Vagina (tissue), 2 donors: ENCODE data around the gene PSMA4. TPM values are rescaled to one million over a fixed set of nuclear protein-coding genes. Genes with fewer than 3 reads are reported as not detected.
"Not testable (repeated sequence)": the region's sequence is repeated elsewhere in the genome, so short reads cannot be mapped to it uniquely, and the experiment has no call there.

Source experiments
- DNase-seq, 2 donors: peaks; one replicate each; pipeline ENCODE4 v3.0.0-alpha.2; 2017; ENCODE audit errors: extremely low spot score in 2 of 2
- H3K27ac ChIP-seq: fragments of 200-600 bp; sonication (generic); one replicate; pipeline ENCODE4 v1.5.1; 2019
- H3K27me3 ChIP-seq: fragments of 200-600 bp; sonication (generic); one replicate; pipeline ENCODE4 v1.5.1; 2019
- H3K36me3 ChIP-seq, 2 donors: fragments of 200-600 bp; sonication (generic); one replicate each; pipeline ENCODE4 v1.5.1; 2017 to 2019
- H3K4me1 ChIP-seq: fragments of 200-600 bp; sonication (generic); one replicate; pipeline ENCODE4 v1.5.1; 2019
- H3K4me3 ChIP-seq, 2 donors: fragments of 200-600 bp; sonication (generic); 1 replicate in 1 of 2; 2 replicates in 1 of 2; pipeline ENCODE4 v1.5.1; 2016 to 2019
- H3K9me3 ChIP-seq: fragments of 200-600 bp; sonication (generic); one replicate; pipeline ENCODE4 v1.5.1; 2019
- CTCF ChIP-seq, 3 experiments: fragments of 450-650 bp in 2 of 3; fragments of 200-600 bp in 1 of 3; sonication (generic) in 1 of 3; IDR thresholded peaks; one replicate each; pipeline ENCODE4 v1.5.1; 2017 to 2019; ENCODE audit warnings: antibody characterized with exemption in 3 of 3, mild to moderate bottlenecking in 2 of 3, moderate library complexity in 2 of 3
- POLR2A ChIP-seq, 2 donors: fragments of 450-650 bp; IDR thresholded peaks; one replicate each; pipeline ENCODE4 v1.6.1; 2017; ENCODE audit warnings: antibody characterized with exemption in 2 of 2, mild to moderate bottlenecking in 2 of 2, moderate library complexity in 2 of 2
- POLR2AphosphoS5 ChIP-seq, 2 donors: sonication (generic); formaldehyde crosslinking; IDR thresholded peaks; one replicate each; pipeline ENCODE4 v1.9.0; 2017; ENCODE audit warnings: antibody characterized with exemption in 2 of 2, mild to moderate bottlenecking in 2 of 2, low read depth in 1 of 2; ENCODE audit not compliant: insufficient read depth in 1 of 2
- intact Hi-C: fragments of 100-400 bp; cut with DNase I; formaldehyde crosslinking; loops from one replicate; pipeline ENCODE4 v1.15.1; 2023
- total RNA-seq: library from RNA; depleted of rRNA; stranded (reverse); fragments of >200 nt; gene quantifications from one replicate; pipeline ENCODE4 v1.2.3, GENCODE V29; 2016

PSMA4 gene
- total RNA-seq, 1 donor from 2014 or later = 107 TPM

GRCh38 chr15:78506971-78507830 is 33.0 kb upstream of the PSMA4 start, which contains the start of gene HYKK:
TSS of gene HYKK (plus strand) at chr15:78507577. CDS start at chr15:78513089, 5,512 bp downstream.
- Histone ChIP-seq H3K27me3 (no peaks in the 10 kb centered on the region), H3K9me3 (no peaks in the 10 kb centered on the region), H3K4me1 (peaks cover 16% of the 10 kb centered on the region), H3K4me3 (peak within 1 kb of the TSS; percentile 93 to 95), H3K36me3 (no peaks in the 10 kb centered on the region), H3K27ac (peak within 1 kb of the TSS; percentile 72)
- TF ChIP-seq CTCF (IDR thresholded peaks at IDR 0.05) (no peak), POLR2A (IDR thresholded peaks at IDR 0.05) (no peak), POLR2AphosphoS5 (IDR thresholded peaks at IDR 0.05; ENCODE audit: insufficient read depth in 1 of 2, low read depth in 1 of 2) (peak; percentile 80 to 93)
- intact Hi-C loops = no loop called here
- DNase-seq = peak; percentile 96 to 97

- TF ChIP-seq POLR2AphosphoS5 (IDR thresholded peaks at IDR 0.05; ENCODE audit: insufficient read depth in 1 of 2, low read depth in 1 of 2) (no peak), CTCF (IDR thresholded peaks at IDR 0.05) (no peak), POLR2A (IDR thresholded peaks at IDR 0.05) (no peak)
- Histone ChIP-seq H3K9me3 (no peaks in the 10 kb centered on the region), H3K27me3 (no peaks in the 10 kb centered on the region), H3K36me3 (no peaks in the 10 kb centered on the region), H3K27ac (peak overlapping the region; percentile 72), H3K4me3 (peak overlapping the region; percentile 93 to 95), H3K4me1 (peaks cover 16% of the 10 kb centered on the region)
- DNase-seq = no peak
- intact Hi-C loops = no loop called here
Observed at GRCh38 chr15:78507831-78508160, 32.4 kb upstream of the PSMA4 start.

GRCh38 chr15:78508272-78508671 is 32.0 kb upstream of the PSMA4 start:
- intact Hi-C loops = no loop called here
- H3K27ac ChIP-seq = no peak overlapping the region

GRCh38 chr15:78509726-78510312 is 30.4 kb upstream of the PSMA4 start:
- H3K27me3 ChIP-seq = no peaks in the 10 kb centered on the region
- H3K9me3 ChIP-seq = no peaks in the 10 kb centered on the region
- H3K27ac ChIP-seq = no peak overlapping the region
- peaks cover 16% of the 10 kb centered on the region for H3K4me1 ChIP-seq
- intact Hi-C loops = no loop called here
- TF ChIP-seq POLR2AphosphoS5 (IDR thresholded peaks at IDR 0.05; ENCODE audit: insufficient read depth in 1 of 2, low read depth in 1 of 2) (no peak), POLR2A (IDR thresholded peaks at IDR 0.05) (no peak), CTCF (IDR thresholded peaks at IDR 0.05) (no peak)
- no peaks in the 10 kb centered on the region for H3K36me3 ChIP-seq
- H3K4me3 ChIP-seq = no peak overlapping the region
- no peak for DNase-seq

More at GRCh38 chr15:78508272-78508671, 32.0 kb upstream of the PSMA4 start:
- H3K4me1 ChIP-seq = peaks cover 16% of the 10 kb centered on the region
- H3K27me3 ChIP-seq = no peaks in the 10 kb centered on the region
- TF ChIP-seq CTCF (IDR thresholded peaks at IDR 0.05) = no peak
- no peak for TF ChIP-seq POLR2AphosphoS5 (IDR thresholded peaks at IDR 0.05; ENCODE audit: insufficient read depth in 1 of 2, low read depth in 1 of 2)
- TF ChIP-seq POLR2A (IDR thresholded peaks at IDR 0.05) = no peak
- H3K36me3 ChIP-seq = no peaks in the 10 kb centered on the region
- H3K9me3 ChIP-seq = no peaks in the 10 kb centered on the region
- peak overlapping the region in 1 of 2 donors; percentile 95 for H3K4me3 ChIP-seq
- no peak for DNase-seq

GRCh38 chr15:78520035-78520434 is 20.2 kb upstream of the PSMA4 start:
- H3K27ac ChIP-seq, H3K4me1 ChIP-seq, DNase-seq, H3K4me3 ChIP-seq, H3K36me3 ChIP-seq, H3K9me3 ChIP-seq, intact Hi-C loops, H3K27me3 ChIP-seq: not testable (repeated sequence)
